Measurements from ENCODE around the gene CCND3. TPM values are rescaled to one million over a fixed set of nuclear protein-coding genes. Genes with fewer than 3 reads are reported as not detected.

Gene CCND3
- total RNA-seq, 2 donors from 2014 or later, result 131 to 170 TPM

DNA sequence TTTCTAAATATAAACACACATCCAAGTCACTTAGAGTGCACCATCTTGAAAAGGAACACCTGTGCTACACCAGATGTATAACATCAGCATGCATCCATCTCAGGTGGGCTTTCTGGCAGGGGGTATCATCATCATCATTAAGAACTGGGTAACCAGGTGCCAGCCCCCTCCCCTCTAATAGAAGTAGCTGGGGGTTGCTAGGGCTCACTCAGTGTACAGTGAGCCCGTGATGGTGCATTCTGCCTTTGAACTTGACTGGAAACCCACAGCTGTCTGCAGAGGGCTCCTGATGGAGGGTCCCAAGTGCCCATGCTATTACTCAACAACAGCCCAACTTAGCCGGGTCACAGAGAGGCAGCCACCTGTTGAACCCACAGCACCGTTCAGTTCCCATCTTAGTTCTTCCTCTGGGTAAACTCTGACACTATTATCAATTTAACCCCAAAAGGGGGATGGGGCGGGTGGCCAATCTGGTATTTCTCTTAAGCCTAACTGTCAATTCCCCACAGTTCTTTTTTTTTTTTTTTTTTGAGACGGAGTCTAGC lies 32.7 kb upstream of the CCND3 start:
- no peaks in the 10 kb centered on the region for H3K9me3 ChIP-seq
- TF ChIP-seq, protein P1, sequence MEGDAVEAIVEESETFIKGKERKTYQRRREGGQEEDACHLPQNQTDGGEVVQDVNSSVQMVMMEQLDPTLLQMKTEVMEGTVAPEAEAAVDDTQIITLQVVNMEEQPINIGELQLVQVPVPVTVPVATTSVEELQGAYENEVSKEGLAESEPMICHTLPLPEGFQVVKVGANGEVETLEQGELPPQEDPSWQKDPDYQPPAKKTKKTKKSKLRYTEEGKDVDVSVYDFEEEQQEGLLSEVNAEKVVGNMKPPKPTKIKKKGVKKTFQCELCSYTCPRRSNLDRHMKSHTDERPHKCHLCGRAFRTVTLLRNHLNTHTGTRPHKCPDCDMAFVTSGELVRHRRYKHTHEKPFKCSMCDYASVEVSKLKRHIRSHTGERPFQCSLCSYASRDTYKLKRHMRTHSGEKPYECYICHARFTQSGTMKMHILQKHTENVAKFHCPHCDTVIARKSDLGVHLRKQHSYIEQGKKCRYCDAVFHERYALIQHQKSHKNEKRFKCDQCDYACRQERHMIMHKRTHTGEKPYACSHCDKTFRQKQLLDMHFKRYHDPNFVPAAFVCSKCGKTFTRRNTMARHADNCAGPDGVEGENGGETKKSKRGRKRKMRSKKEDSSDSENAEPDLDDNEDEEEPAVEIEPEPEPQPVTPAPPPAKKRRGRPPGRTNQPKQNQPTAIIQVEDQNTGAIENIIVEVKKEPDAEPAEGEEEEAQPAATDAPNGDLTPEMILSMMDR (IDR thresholded peaks at IDR 0.05), result no peak
- DNase-seq (ENCODE audit: low spot score), result no peak

DNA sequence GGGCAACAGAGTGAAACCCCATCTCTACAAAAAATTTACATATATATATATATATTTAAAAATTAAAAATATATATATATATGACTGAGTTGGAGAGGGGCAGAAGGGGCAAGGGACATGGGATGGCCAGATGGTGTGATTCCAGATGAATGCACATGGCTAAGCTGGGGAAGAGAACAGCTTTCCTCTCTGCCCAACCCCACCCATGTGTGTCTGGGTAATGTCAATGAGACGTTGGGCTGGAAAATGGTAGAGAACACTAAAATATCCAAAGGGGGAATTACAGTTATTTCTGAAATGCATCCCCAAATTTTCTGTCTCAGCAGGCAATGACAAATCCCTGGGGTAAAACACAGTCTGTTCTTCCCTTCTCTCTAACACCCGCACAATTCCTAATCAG lies 31.2 kb upstream of the CCND3 start:
- H3K4me1 ChIP-seq (ENCODE audit: control insufficient read depth in 1 of 2, low read depth in 2 of 2), result no peaks in the 10 kb centered on the region
- H3K27ac ChIP-seq, result no peak overlapping the region
- DNase-seq (ENCODE audit: low spot score) (no peak), ATAC-seq (ENCODE audit: insufficient number of reproducible peaks, low FRiP score, low read depth) (no peak)
- TF ChIP-seq, protein P1 (IDR thresholded peaks at IDR 0.05), result no peak
- no peaks in the 10 kb centered on the region for H3K36me3 ChIP-seq
- H3K9me3 ChIP-seq, result no peaks in the 10 kb centered on the region
- no peak overlapping the region for H3K4me3 ChIP-seq
- H3K27me3 ChIP-seq (replicated peaks; ENCODE audit: insufficient read depth), result no peaks in the 10 kb centered on the region

More for the DNA sequence above, 32.7 kb upstream of the CCND3 start:
- H3K27ac ChIP-seq, result no peak overlapping the region
- no peaks in the 10 kb centered on the region for H3K4me1 ChIP-seq (ENCODE audit: control insufficient read depth in 1 of 2, low read depth in 2 of 2)
- no peaks in the 10 kb centered on the region for H3K36me3 ChIP-seq
- no peak overlapping the region for H3K4me3 ChIP-seq
- H3K27me3 ChIP-seq (replicated peaks; ENCODE audit: insufficient read depth), result no peaks in the 10 kb centered on the region
- no peak for ATAC-seq (ENCODE audit: insufficient number of reproducible peaks, low FRiP score, low read depth)

DNA sequence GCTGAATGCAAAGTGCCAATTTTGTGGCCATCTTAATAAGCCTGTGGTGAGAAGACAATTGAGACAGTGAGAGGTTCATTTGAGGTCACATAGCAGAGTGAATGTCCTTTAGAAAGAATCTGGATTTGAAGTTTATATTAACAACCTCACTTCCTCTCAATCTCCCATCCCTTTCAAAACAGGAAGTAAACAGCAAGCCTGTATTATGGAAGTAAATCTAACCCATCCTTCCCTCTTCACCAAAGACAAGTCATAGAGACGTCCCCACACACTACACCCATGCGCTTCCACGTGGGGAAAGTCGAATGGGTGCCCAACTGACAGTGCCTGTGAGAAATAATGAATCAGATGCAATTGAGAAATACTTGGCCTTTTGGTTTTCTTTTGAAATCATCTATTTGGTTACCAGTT lies 28.8 kb upstream of the CCND3 start:
- no peak for ATAC-seq (ENCODE audit: insufficient number of reproducible peaks, low FRiP score, low read depth)
- DNase-seq (ENCODE audit: low spot score), result no peak
- H3K27me3 ChIP-seq (replicated peaks; ENCODE audit: insufficient read depth), result no peaks in the 10 kb centered on the region
- H3K36me3 ChIP-seq, result no peaks in the 10 kb centered on the region
- H3K27ac ChIP-seq, result no peak overlapping the region
- TF ChIP-seq, protein P1 (IDR thresholded peaks at IDR 0.05), result no peak
- no peaks in the 10 kb centered on the region for H3K9me3 ChIP-seq
- H3K4me1 ChIP-seq (ENCODE audit: control insufficient read depth in 1 of 2, low read depth in 2 of 2), result no peaks in the 10 kb centered on the region
- H3K4me3 ChIP-seq, result no peak overlapping the region

DNA sequence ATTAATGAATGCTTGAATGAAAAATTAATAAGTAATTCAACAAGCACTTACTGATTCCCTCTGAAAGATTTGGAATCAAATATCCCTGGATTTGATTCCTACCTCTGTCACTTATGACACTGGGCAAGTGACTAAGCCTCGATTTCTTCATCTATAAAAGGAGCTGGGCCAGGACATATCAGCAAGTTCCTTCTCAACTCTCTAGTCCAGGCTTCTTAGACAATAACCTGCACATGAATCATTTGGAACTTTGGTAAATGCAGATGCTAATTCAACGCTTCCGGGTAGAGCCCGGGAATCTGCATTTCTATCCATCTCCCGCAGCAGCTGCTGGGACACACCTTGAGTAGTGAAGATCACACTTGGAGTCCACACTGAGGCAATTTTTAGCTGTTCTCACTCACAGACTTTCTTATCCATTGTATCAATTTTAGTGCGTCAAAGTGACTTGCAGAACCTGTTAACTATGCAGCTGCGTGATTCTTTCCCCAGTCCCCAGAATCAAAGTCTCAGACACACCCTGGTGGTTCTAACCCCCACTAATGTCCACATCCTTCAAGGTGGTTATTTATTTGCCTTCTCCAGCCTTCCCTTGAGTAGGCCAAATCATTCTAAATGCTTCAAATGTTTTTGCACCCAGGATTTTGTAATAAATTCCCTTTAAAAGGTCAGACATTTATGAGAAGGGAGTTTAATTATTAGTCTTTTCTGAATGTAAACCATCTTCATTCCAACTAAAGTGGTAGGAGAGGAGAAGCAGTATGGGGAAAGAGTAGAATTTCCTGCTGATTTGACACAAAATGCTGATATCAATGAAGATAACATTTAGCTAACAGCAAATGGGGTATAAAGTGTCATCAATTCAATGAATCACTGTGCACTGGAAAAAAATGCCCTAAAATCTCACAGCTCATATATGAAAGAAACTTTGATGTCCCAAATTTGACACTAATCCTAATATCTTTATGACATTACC lies 26.0 kb upstream of the CCND3 start:
- no peak for ATAC-seq (ENCODE audit: insufficient number of reproducible peaks, low FRiP score, low read depth)
- no peak for DNase-seq (ENCODE audit: low spot score)

DNA sequence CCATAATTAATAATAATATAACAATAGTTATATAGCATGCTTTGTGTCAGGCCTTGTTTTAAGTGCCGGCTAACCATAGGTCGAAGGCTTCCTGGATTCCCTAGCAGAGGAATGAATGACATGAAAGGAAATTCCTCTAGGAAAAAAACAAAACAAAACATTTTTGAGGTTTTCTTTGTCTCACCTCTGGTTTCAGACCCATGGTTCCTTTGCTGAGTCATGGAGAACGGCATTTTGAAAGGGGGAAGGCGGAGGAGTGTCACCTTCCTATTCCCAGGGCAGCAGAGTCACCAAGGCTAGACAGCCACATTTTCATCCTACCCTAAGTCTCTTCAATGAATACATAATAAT lies 25.3 kb upstream of the CCND3 start:
- no peak overlapping the region for H3K27ac ChIP-seq
- no peak for DNase-seq (ENCODE audit: low spot score)
- no peak overlapping the region for H3K4me3 ChIP-seq
- no peak for ATAC-seq (ENCODE audit: insufficient number of reproducible peaks, low FRiP score, low read depth)
- TF ChIP-seq, protein P1 (IDR thresholded peaks at IDR 0.05), result no peak
- no peaks in the 10 kb centered on the region for H3K36me3 ChIP-seq
- H3K27me3 ChIP-seq (replicated peaks; ENCODE audit: insufficient read depth), result no peaks in the 10 kb centered on the region
- no peaks in the 10 kb centered on the region for H3K4me1 ChIP-seq (ENCODE audit: control insufficient read depth in 1 of 2, low read depth in 2 of 2)
- no peaks in the 10 kb centered on the region for H3K9me3 ChIP-seq

More for the DNA sequence above, 26.0 kb upstream of the CCND3 start:
- Histone ChIP-seq H3K27ac (no peak overlapping the region), H3K27me3 (replicated peaks; ENCODE audit: insufficient read depth) (no peaks in the 10 kb centered on the region), H3K4me1 (ENCODE audit: control insufficient read depth in 1 of 2, low read depth in 2 of 2) (no peaks in the 10 kb centered on the region), H3K36me3 (no peaks in the 10 kb centered on the region), H3K9me3 (no peaks in the 10 kb centered on the region), H3K4me3 (no peak overlapping the region)
- TF ChIP-seq, protein P1 (IDR thresholded peaks at IDR 0.05), result no peak
